H1 (cell line): ENCODE results near the gene ZDHHC8. TPM values are rescaled to one million over a fixed set of nuclear protein-coding genes. Genes with fewer than 3 reads are reported as not detected.

Experiments
- MAFK ChIP-seq: IDR thresholded peaks from 2 replicates; pipeline ENCODE4 v1.6.1; 2012; ENCODE audit warnings: low read depth, mild to moderate bottlenecking, improper control_type of control experiment, low read length
- NANOG ChIP-seq: IDR thresholded peaks from 2 replicates; pipeline ENCODE4 v1.6.1; 2011; ENCODE audit warnings: low read length, low read depth, mild to moderate bottlenecking, inconsistent platforms; ENCODE audit not compliant: insufficient read depth, poor library complexity, severe bottlenecking
- polyA plus RNA-seq, 7 experiments: library from polyadenylated mRNA; depleted of rRNA in 3 of 7; stranded (reverse) in 5 of 7; unstranded in 2 of 7; fragments of >200 nt in 5 of 7; fragments of 200-250 nt in 2 of 7; gene quantifications; 1 replicate in 5 of 7; 2 replicates in 1 of 7; 4 replicates in 1 of 7; pipeline versions ENCODE4 v1.2.1 to v1.2.3, GENCODE V29; 2011 to 2013; ENCODE audit warnings: missing spikeins in 2 of 7, mixed read lengths in 2 of 7
- total RNA-seq: library from RNA; stranded (reverse); fragmentation: NEBNext Ultra II Directional; extraction: Animal tissue kit (Norgen Biotek cat#: 25700); gene quantifications from 2 replicates; pipeline ENCODE4 v1.2.1, GENCODE V29; 2021

ZDHHC8 gene
- total and polyA plus RNA-seq, 2 of the 8 experiments (the other 6 are each of a cell fraction or from before 2014, with no cell fraction given): 18.6 to 65.6 TPM

DNA sequence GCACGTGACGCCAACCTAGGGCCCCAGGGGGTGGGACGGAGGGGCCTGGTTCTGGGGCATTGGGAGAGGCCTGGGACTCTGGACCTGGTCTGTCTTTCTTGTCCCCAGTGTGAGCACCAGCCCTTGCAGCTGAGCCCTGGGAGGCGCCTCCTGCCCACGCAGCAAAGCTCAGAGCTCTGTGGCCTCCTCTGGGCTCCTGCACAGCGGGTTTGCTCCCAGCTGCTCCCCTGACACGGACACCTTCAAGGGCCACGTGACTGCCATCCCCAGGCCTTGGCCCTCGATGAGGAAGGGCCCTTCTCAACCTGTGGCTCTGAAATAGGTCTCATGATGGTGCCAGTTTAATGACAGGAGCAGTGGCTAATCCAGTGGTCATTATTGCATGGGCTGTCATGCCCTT is 50.8 kb downstream of the ZDHHC8 start (continued):
- TF ChIP-seq NANOG: no peak
- TF ChIP-seq MAFK: no peak
